ENCODE measurements around the gene DYSF. TPM values are rescaled to one million over a fixed set of nuclear protein-coding genes. Genes with fewer than 3 reads are reported as not detected.

DYSF gene
- total RNA-seq, 2 experiments from 2014 or later, result not detected

GRCh38 chr2:71476495-71476894 is 23.1 kb downstream of the DYSF start:
- Histone ChIP-seq H2AFZ (ENCODE audit: low read length) (no peak overlapping the region), H4K20me1 (ENCODE audit: insufficient read depth, low read length) (no peaks in the 10 kb centered on the region), H3K9me2 (ENCODE audit: insufficient read depth, low read length) (no peaks in the 10 kb centered on the region), H3K36me3 (ENCODE audit: insufficient read depth, low read length) (no peaks in the 10 kb centered on the region), H3K4me2 (ENCODE audit: low read length) (no peak overlapping the region), H3K4me3 (ENCODE audit: low read depth, low read length, poor library complexity, severe bottlenecking) (no peak overlapping the region), H3K79me2 (ENCODE audit: insufficient read depth, low read depth, low read length) (no peaks in the 10 kb centered on the region), H3K27ac (ENCODE audit: low read depth, low read length, poor library complexity, severe bottlenecking) (no peak overlapping the region), H3K4me1 (ENCODE audit: insufficient read depth, low read length, poor library complexity, severe bottlenecking) (no peaks in the 10 kb centered on the region), H3K9me3 (ENCODE audit: low read length) (no peaks in the 10 kb centered on the region)
- POLR2A ChIA-PET, result interaction anchor here (0.6 kb wide), 1 partner anchor 223 kb away, joined by 3 read pairs; no protein-coding TSS in a partner anchor
- no TSS peak for BruUV-seq (replicated peaks)
- DNase-seq (ENCODE audit: low spot score), result no peak
- intact Hi-C loops (cut with micrococcal nuclease; ENCODE audit: unreplicated experiment), result no loop called here
- CTCF ChIA-PET (ENCODE audit: unreplicated experiment), result no interaction called here
- TF ChIP-seq CTCF (conservative IDR thresholded peaks at IDR 0.05; ENCODE audit: low read length), result no peak
- no peak for TF ChIP-seq EZH2phosphoT487 (IDR thresholded peaks at IDR 0.05; ENCODE audit: borderline replicate concordance, low read depth, low read length)

DNA sequence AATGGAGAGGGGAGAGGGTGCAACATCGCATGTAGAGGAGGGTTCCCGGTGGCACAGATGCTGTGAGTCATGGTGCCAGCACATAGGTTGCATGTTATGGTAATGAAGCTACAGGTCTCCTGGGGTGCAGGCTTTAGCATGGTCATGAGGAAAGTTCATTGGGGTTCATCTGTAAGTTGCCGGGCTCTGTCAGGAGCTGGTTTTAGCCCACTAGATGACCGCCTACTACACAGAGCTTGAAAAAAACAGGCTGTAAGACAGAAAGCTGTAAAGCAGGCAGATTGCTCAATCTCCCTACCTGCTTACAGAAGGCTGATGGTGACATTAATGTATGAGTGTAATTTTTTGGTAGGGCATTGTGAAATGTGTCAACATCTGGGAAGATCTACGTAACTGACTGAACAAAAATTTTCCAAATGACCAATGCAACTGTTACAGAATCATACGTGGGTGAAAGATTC is 23.9 kb downstream of the DYSF start:
- Histone ChIP-seq H3K36me3 (ENCODE audit: insufficient read depth, low read length) (no peaks in the 10 kb centered on the region), H2AFZ (ENCODE audit: low read length) (no peak overlapping the region), H3K4me2 (ENCODE audit: low read length) (no peak overlapping the region), H3K4me3 (ENCODE audit: low read depth, low read length, poor library complexity, severe bottlenecking) (no peak overlapping the region), H3K4me1 (ENCODE audit: insufficient read depth, low read length, poor library complexity, severe bottlenecking) (no peaks in the 10 kb centered on the region), H3K79me2 (ENCODE audit: insufficient read depth, low read depth, low read length) (no peaks in the 10 kb centered on the region), H4K20me1 (ENCODE audit: insufficient read depth, low read length) (no peaks in the 10 kb centered on the region), H3K9me2 (ENCODE audit: insufficient read depth, low read length) (no peaks in the 10 kb centered on the region), H3K9me3 (ENCODE audit: low read length) (no peaks in the 10 kb centered on the region), H3K27ac (ENCODE audit: low read depth, low read length, poor library complexity, severe bottlenecking) (no peak overlapping the region)
- TF ChIP-seq CTCF (conservative IDR thresholded peaks at IDR 0.05; ENCODE audit: low read length), result no peak
- TF ChIP-seq EZH2phosphoT487 (IDR thresholded peaks at IDR 0.05; ENCODE audit: borderline replicate concordance, low read depth, low read length), result no peak
- DNase-seq (ENCODE audit: low spot score), result no peak
- ChIA-PET CTCF (ENCODE audit: unreplicated experiment) (no interaction called here), POLR2A (no interaction called here)
- intact Hi-C loops (cut with micrococcal nuclease; ENCODE audit: unreplicated experiment), result no loop called here
- no TSS peak for BruUV-seq (replicated peaks)

- TF ChIP-seq EZH2phosphoT487 (IDR thresholded peaks at IDR 0.05; ENCODE audit: borderline replicate concordance, low read depth, low read length), result no peak
- TF ChIP-seq CTCF (conservative IDR thresholded peaks at IDR 0.05; ENCODE audit: low read length), result no peak
- Histone ChIP-seq H3K79me2 (ENCODE audit: insufficient read depth, low read depth, low read length) (no peaks in the 10 kb centered on the region), H3K9me2 (ENCODE audit: insufficient read depth, low read length) (no peaks in the 10 kb centered on the region), H3K4me3 (ENCODE audit: low read depth, low read length, poor library complexity, severe bottlenecking) (no peak overlapping the region), H2AFZ (ENCODE audit: low read length) (no peak overlapping the region), H4K20me1 (ENCODE audit: insufficient read depth, low read length) (no peaks in the 10 kb centered on the region), H3K27ac (ENCODE audit: low read depth, low read length, poor library complexity, severe bottlenecking) (no peak overlapping the region), H3K9me3 (ENCODE audit: low read length) (no peaks in the 10 kb centered on the region), H3K36me3 (ENCODE audit: insufficient read depth, low read length) (no peaks in the 10 kb centered on the region), H3K4me2 (ENCODE audit: low read length) (no peak overlapping the region), H3K4me1 (ENCODE audit: insufficient read depth, low read length, poor library complexity, severe bottlenecking) (no peaks in the 10 kb centered on the region)
- DNase-seq (ENCODE audit: low spot score), result no peak
- no TSS peak for BruUV-seq (replicated peaks)
- CTCF ChIA-PET (ENCODE audit: unreplicated experiment), result no interaction called here
- intact Hi-C loops (cut with micrococcal nuclease; ENCODE audit: unreplicated experiment), result no loop called here
- POLR2A ChIA-PET, result no interaction called here
Measured at GRCh38 chr2:71478806-71479205, 25.4 kb downstream of the DYSF start.
